Renal cortical epithelial cell (primary cell): ENCODE measurements around the gene FARS2. TPM values are rescaled to one million over a fixed set of nuclear protein-coding genes. Genes with fewer than 3 reads are reported as not detected.

ENCODE experiments used
- DNase-seq: peaks from one replicate; pipeline ENCODE4 v3.0.0-alpha.2; 2011; ENCODE audit warnings: low read depth
- total RNA-seq: library from RNA; depleted of rRNA; stranded (reverse); fragments of >200 nt; gene quantifications from 2 replicates; pipeline ENCODE4 v1.2.3, GENCODE V29; 2014

The FARS2 gene
- total RNA-seq, 1 donor from 2014 or later = 27.9 TPM

DNA sequence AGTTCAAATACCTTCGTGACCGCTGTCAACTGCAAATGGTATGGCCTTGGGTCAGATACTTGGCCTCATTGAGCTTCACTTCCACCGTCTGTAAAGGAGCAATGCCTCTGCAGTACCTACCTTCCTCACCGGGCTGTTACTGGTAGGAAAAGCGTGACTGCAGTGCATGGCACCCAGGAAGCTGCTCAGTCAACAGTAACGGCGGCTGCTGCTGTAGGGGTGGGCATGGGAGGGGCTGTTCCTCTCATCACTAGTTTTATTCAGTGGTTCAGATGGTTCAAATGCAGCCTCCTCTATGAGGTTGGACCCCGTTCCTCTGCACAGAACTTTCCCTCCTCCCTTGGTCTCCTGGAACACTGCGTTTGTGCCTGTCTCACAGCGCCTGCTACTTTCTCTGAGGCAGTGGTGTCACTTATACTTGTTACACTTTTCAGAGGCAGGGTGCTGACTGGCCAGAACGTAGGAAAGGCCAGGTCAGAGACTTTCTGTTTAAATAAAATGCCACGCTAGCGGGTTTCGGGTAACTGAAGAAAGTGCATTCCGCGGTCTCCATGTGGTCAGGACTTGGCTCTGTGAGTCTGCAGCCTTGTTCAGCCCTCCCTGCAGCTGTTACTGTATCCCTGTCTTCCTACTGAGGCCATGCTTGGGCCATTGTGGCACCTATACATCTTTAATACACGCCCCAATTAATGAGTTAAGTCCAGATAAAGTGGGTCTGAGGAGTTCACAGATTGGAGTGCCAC, 465.8 kb downstream of the FARS2 start:
- no peak for DNase-seq

- DNase-seq = no peak
Observed at GRCh38 chr6:5728351-5729079, 467.2 kb downstream of the FARS2 start.

DNA sequence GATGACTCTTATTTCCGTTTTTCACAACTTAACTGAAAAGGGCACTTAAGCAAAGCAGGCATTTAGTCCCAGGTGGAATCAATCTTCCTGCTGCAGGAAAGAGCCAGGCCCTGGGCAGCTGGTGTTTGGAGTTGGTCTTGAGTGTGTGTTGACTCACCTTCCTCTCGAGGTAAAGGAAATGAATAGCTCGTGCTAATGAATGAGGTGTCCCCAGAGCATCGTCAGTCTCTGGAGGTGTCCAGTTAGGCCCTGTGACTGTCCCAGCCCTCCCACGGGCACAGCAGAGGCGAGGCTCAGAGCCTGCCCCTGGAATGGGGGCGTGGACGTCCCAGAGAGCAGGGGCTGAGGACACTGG, 467.7 kb downstream of the FARS2 start:
- DNase-seq = peak; percentile 56

DNA sequence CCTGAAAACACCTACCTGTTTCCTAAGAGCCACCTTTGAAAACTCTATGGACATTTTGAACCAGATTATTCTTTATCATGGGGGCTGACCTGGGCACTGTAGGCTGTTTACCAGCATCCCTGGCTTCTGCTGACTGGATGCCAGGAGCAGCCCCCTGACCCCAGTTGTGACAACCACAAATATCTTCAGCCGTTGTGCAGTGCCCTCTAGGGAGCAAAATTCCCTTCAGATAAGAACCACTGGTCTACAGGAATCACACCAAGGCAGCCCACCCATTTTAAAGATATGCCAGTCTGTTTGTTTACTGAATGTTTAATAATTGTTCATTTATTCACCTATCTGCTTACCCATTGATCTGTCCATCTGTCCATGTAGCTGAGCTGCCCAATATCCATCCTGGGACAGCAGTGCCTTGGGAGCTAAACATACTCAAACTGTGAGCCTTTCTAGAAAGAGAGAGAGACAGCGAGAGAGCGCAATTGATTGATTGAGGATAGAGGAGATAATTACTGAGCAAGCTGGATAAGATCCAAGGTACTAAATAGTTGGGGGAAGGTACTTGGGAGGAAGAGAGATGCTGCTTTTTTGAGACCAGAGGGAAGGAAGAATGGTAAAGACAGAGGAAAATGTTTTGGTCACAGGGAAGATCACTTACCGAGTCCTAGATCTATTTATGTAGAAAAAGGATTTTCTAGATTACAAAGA, 468.7 kb downstream of the FARS2 start:
- no peak for DNase-seq

GRCh38 chr6:5730585-5731263, 469.4 kb downstream of the FARS2 start:
- DNase-seq = no peak

DNA sequence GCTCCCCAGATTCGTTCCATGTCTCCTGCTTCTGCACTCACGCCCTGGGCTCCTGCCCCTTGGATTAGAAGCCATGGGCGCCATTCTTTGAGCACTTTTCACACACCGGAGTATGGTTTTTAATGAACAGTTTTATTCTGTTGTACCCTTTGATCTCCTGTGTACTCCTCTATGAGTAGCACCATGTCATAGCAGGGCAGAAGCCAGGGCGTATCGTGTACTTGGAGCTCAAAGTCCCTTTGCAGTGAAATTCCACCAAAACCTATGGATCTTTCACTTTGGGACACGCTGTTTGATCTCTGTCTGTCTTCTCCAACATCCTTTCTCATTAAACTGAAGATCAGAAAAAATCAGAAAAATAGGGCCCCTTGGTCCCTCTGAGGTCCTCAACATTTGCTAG, 470.1 kb downstream of the FARS2 start:
- no peak for DNase-seq

DNA sequence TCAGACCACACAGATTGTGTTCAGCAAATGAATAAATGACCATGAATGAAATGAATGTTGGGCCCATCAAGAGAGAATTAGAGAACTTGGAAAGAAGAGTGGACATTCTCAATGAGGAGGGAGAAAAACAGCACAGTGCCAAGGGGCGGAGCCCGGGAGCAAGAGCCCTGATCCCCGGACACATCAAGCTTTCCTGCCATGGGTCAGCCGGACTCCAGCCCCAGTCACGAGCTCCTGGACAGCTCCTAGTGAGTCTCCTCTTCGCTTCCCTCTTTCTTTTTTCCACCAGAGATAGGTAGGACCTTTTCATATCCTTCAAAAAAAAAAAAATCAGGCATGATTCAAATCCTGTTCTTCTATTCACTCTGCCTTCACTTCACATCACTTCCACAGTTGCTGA, 471.2 kb downstream of the FARS2 start:
- DNase-seq = no peak

DNA sequence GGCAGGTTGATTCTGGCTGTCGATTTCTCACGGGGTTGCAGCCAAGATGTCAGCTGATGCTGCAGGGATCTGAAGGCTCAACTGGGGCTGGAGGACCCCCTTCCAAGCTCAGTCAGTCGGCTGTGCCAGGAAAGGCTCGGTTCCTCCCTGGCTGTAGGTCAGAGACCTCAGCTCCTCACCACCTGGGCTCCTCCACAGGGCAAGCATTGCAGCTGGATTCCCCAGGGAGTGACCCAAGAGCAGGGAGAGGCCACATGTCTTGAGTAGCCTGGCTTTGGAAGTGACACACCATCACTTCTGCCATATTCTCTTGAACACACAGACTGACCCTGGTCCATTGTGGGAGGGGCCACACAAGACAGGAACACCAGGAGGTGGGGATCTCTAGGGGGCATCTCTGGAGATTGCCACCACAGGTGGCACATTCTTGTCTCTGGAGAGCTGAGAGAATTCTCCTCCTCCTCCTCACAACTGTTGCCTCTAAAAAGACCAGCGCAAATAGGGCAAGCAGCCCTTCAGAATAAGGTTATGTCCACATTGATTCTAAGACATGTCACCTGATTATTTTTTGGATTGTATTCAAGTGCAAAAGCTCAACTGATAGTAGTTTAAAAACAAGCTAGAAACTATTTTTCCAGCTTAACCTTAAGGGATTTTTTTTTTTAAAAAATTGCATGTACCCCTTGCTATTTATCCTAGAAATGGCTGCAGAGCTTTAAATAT, 474.9 kb downstream of the FARS2 start:
- no peak for DNase-seq

GRCh38 chr6:5737460-5737859, 476.1 kb downstream of the FARS2 start:
- DNase-seq = no peak

GRCh38 chr6:5738211-5738610, 476.9 kb downstream of the FARS2 start:
- DNase-seq = no peak

DNA sequence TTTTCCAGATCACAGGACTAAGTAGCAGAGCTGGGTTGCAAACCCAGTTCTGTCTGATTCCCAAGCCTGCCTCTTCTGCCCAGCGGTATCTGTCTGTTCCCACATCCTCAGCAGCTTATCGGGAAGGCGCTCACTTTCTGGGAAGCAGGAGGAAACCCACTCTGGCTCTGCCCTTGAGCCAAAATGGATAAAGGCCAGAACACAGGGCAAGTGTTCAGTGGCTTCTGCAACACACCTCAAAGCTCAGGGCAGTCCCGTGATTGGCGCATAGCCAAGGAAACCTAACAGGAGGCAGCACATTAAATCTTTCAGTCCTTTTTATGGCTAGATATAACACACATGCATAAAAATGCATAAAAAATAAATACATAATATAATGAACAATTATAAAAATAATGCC, 483.2 kb downstream of the FARS2 start:
- DNase-seq = no peak

GRCh38 chr6:5745081-5745480, 483.8 kb downstream of the FARS2 start:
- no peak for DNase-seq

- DNase-seq = no peak
Observed at GRCh38 chr6:5746053-5746758, 484.9 kb downstream of the FARS2 start.

DNA sequence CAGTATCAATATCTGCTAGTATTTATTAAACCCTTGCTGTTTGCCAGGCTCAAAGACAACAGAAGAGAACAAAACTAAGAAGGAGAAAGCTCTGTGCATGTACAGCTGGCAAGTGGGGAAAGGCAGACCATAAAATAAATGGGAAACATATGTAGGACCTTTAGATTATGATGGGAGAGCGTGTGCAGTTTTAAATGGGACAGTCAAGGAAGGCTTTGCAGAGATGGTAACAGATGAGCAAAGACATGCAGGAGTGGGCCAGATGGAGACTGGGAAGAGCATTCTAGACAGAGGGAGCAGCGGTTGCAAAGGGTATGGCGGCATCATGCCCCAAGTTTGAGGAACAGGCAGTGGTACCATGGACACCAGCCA, 485.4 kb downstream of the FARS2 start:
- DNase-seq = no peak

- DNase-seq = no peak
Observed at GRCh38 chr6:5747379-5747778, 486.1 kb downstream of the FARS2 start.

GRCh38 chr6:5749016-5749650, 487.8 kb downstream of the FARS2 start:
- no peak for DNase-seq

DNA sequence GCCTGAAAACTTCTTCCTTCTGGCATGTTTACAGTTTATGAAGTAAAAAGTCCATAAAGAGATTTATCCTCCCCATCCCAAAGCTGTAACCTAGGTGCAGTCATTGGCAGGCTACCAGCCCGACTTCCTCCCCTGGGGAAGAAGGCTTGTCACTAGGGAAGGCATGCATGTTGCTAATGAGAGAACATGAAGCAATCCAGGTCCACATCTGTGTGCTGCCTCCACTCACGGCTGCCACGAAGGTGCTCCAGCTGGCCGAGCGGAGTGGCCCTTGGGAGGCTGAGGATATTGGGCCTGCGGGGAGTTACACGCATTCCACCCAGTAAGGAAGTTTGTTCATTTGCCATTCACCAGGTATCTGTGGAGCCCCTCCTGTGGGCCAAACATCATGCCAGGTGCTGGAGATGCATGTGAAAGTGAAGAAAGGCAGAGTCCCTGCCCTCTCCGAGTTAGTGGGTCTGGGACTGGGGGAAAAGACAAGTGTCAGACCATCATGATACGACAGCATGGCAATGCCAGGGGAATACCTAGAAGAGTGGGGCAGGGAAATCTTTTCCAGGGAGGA, 488.4 kb downstream of the FARS2 start:
- no peak for DNase-seq

DNA sequence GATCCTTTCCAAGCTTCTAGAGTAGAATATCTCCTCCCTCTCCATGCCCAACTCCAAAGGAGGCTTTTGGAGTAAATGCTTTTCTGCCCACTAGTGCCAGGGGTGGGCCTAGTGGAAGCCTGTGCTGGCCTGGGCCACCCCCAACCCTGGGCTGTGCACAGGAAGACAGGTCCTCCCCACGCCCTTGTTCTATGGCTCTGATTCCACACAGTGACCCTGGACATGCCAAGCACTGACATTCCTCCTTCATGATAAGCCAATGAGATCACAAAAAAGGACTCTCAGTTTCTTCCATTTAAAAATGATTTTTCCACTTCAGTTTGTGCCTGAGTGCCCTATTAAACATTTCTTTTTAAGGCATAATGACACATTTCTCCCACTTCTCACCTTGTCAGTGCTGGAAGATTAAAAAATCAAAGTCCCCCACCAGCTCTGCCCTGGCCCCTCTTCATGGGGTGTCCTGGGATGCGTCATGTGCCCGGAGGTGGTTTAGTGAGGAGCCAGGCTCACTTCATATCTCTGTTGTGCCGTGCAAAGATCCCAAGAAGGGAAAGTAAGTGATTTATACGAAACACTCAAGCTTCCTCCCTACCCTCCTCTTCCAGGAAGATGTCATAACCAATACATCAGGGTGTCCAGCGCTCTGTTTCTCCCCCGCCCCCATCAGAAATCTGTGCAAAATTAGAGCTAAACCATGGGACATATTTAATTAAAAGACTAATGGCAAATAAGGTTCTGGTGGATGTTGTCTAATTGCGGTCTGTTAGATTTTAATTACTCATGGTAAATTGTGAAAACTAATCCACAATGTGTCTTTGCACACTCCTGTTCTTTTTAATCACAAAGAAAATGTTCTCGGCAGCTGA, 490.4 kb downstream of the FARS2 start:
- no peak for DNase-seq

DNA sequence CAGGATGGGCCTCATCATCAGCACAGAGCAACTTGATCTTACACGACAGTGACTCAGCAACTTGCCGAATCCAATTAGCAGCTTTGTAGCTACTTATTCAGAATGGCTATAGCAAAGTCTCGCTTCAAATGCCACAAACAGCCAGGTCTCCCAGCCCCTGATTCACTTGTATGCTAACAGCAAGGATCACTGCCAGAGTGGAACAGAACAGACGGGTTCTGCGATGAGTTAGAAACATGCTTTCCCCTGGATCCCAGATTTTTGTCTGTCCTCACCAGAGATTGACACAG, 491.0 kb downstream of the FARS2 start:
- peak; percentile 80 for DNase-seq

DNA sequence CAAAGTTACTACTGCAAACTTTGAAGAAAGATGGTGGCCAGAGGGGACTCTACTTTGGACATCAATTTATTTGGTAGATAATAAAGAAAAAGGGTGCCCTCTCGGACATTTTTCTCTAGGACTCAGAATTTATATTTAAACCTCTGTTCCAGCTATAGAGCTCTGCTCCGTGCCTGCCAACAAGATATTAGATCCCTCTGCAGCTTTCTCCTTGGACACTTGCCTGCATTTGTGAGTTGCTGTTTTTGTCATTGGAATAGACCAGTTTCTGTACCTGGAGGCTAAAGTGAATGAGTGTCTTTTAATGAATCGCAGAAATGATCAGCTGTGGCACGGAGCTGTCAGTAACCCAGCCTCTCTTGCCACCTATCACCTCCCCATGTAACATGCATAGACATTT, 491.9 kb downstream of the FARS2 start:
- DNase-seq = no peak
